ENCODE results near the gene CLEC4F.

DNA sequence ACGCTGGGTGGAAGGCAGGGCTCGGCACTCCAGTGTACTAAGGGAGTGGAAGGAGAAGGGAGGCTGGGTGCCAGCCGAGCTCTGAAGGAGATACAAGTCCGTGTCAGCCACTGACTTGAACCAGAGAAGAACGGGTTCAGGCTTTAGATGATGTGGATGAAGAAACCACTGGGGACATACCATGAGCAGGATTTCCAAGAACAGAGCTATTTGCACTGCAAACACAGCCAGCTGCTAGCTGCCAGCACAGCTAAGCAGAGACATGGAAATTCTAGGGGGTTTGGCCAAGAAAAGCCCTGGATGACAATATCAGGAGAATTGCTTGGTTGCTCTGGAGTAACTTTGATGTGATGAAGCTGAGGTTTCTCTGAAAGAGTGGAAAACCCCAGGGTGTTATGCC lies 10.0 kb upstream of the CLEC4F start:
- TF ChIP-seq, protein P1, sequence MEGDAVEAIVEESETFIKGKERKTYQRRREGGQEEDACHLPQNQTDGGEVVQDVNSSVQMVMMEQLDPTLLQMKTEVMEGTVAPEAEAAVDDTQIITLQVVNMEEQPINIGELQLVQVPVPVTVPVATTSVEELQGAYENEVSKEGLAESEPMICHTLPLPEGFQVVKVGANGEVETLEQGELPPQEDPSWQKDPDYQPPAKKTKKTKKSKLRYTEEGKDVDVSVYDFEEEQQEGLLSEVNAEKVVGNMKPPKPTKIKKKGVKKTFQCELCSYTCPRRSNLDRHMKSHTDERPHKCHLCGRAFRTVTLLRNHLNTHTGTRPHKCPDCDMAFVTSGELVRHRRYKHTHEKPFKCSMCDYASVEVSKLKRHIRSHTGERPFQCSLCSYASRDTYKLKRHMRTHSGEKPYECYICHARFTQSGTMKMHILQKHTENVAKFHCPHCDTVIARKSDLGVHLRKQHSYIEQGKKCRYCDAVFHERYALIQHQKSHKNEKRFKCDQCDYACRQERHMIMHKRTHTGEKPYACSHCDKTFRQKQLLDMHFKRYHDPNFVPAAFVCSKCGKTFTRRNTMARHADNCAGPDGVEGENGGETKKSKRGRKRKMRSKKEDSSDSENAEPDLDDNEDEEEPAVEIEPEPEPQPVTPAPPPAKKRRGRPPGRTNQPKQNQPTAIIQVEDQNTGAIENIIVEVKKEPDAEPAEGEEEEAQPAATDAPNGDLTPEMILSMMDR (IDR thresholded peaks at IDR 0.05; ENCODE audit: low read depth, low read length), result no peak
- TF ChIP-seq MYC (IDR thresholded peaks at IDR 0.05; ENCODE audit: low read depth, low read length), result no peak
